Stimulated activated CD4-positive, alpha-beta T cell treated with anti-CD3 and anti-CD28 coated beads, Interleukin-12 subunit alpha, Interleukin-12 subunit beta, amount 100 ng/mL, for 24 hours (primary cell): ENCODE results near the gene TIMM17B.

Experiments
- DNase-seq, 2 experiments: peaks; one replicate each; pipeline ENCODE4 v3.0.0-alpha.2; 2020; ENCODE audit warnings: low read depth in 2 of 2

TIMM17B gene

GRCh38 chrX:48918643-48919340, 21.2 kb upstream of the TIMM17B start, which contains the start of gene PIM2:
TSS of gene PIM2 (minus strand) at chrX:48919024. CDS start at chrX:48918834, 190 bp downstream.
- peak; percentile 75 to 79 for DNase-seq

GRCh38 chrX:48918301-48918642, 20.7 kb upstream of the TIMM17B start:
- DNase-seq, result no peak

GRCh38 chrX:48917139-48918001, 19.8 kb upstream of the TIMM17B start:
- DNase-seq, result peak; percentile 64 to 72

GRCh38 chrX:48914593-48915493, 17.3 kb upstream of the TIMM17B start:
- no peak for DNase-seq

GRCh38 chrX:48913605-48914366, 16.2 kb upstream of the TIMM17B start:
- no peak for DNase-seq

- DNase-seq, result peak; percentile 74 to 81
These were observed 14.0 kb upstream of the TIMM17B start, which contains the start of gene SLC35A2 for GRCh38 chrX:48911412-48912182. TSS of gene SLC35A2 (minus strand) at chrX:48911646. CDS start at chrX:48911636, 10 bp downstream.

- no peak for DNase-seq
These were observed 13.4 kb upstream of the TIMM17B start for GRCh38 chrX:48910926-48911411.

GRCh38 chrX:48909703-48910294, 12.2 kb upstream of the TIMM17B start:
- DNase-seq, result no peak

GRCh38 chrX:48908600-48908999, 11.0 kb upstream of the TIMM17B start:
- no peak for DNase-seq

- DNase-seq, result no peak
These were observed 7.7 kb upstream of the TIMM17B start for GRCh38 chrX:48905090-48905790.

GRCh38 chrX:48904626-48905025, 7.1 kb upstream of the TIMM17B start:
- no peak for DNase-seq

GRCh38 chrX:48904180-48904579, 6.6 kb upstream of the TIMM17B start:
- DNase-seq, result no peak

GRCh38 chrX:48903290-48903689, 5.7 kb upstream of the TIMM17B start:
- DNase-seq, result no peak

- DNase-seq, result no peak
These were observed 5.2 kb upstream of the TIMM17B start for GRCh38 chrX:48902776-48903175.

GRCh38 chrX:48902135-48902534, 4.6 kb upstream of the TIMM17B start:
- no peak for DNase-seq

GRCh38 chrX:48901069-48901468, 3.5 kb upstream of the TIMM17B start:
- no peak for DNase-seq

- DNase-seq, result no peak
These were observed 1.5 kb upstream of the TIMM17B start for GRCh38 chrX:48899078-48899410.

GRCh38 chrX:48897157-48897624, 377 bp downstream of the TIMM17B start:
- peak; percentile 36 to 55 for DNase-seq

- no peak for DNase-seq
These were observed 957 bp downstream of the TIMM17B start for GRCh38 chrX:48896611-48897011.
